Stimulated activated CD8-positive, alpha-beta memory T cell treated with anti-CD3 and anti-CD28 coated beads, Interleukin-7, amount 100 ng/mL, for 48 hours (primary cell): ENCODE data around the gene C11orf21.
"Not testable (repeated sequence)": the region's sequence is repeated elsewhere in the genome, so short reads cannot be mapped to it uniquely, and the experiment has no call there.

Experiments
- DNase-seq, 2 donors: peaks; one replicate each; pipeline ENCODE4 v3.0.0-alpha.2; 2020; ENCODE audit warnings: low read depth in 1 of 2; ENCODE audit errors: extremely low read depth in 1 of 2

Gene C11orf21

DNA sequence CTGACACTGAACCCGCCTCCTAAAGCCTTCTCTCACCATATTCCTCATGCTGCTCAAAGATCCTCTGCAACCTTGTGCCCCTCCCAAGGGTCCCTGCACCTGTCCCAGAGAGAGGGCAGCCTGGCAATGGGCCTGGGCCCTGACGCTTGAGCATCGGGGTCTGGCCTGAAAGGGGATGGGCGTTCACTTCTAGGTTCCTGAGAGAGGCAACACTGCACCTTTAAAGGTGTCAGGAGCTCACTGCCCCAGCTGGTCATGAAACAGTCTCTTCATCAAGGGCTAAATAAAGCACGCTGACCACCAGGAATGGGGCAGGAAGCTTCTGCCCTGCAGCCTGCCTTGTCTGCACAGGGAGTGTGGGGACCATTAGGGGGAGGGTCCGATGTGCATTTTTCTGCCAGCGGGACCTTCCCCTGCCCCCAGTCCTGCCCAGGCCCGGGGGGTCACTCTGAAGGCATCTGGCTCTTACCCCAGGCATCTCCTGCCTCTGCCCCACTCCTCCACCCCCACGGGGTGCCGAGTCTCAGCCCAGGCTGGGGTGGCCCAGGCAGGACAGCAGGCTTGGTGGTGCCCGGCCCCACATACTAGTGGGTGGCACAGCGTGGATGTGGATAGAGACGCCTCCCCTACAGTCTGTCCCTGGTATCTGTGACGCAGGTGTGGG lies 3.5 kb downstream of the C11orf21 start:
- DNase-seq: no peak

DNA sequence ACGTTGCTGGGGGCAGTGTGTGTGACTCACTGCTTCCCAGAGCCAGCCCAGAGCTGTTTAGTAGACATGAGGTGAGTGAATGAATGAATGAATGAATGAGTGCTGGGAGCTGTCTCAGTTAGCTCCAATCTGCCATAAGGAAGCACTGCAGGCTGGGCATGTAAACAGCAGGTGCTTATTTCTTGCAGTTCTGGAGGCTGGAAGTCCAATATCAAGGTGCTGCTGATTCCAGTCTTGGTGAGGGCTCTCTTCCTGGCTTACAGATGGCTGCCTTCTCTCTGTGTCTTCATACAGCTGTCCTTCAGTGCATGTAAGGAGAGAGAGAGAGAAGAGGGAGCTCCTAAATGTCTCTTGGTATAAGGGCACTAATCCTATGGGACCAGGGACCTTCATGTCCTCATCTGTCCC lies 4.1 kb downstream of the C11orf21 start:
- DNase-seq: no peak

DNA sequence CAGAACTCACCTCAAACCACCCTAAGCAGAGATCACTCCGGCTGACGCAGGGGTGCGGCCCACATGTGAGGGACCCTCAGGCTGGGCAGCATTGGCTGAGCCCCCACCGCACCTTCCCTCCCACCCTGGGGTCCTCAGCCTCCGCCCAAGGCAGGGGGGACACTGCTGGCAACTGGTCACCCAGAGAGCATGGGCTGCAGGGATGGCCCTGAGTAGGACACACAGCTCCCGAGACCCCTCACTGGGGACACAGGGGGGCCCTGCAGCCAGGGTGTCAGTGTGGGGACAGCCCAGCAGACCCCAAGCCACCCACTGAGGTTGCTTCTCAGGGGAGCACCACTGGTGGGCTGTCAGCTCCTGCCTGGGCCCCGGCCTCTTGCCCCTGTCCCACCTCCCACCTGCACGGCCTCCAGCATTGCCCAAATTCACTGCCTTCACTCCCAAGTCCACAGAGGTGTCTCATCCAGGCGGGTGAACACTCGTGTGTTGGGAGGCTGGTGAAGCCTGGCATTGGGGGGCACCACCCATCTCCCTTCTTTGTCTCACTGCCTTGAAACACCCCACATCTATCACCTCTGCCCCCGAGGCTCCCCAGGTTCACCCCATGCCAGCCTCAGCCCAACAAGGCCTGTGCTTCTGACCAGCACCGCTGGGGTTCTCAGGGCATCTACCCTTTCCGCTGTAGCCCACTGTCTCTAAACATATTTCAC lies 4.7 kb downstream of the C11orf21 start:
- no peak for DNase-seq

DNA sequence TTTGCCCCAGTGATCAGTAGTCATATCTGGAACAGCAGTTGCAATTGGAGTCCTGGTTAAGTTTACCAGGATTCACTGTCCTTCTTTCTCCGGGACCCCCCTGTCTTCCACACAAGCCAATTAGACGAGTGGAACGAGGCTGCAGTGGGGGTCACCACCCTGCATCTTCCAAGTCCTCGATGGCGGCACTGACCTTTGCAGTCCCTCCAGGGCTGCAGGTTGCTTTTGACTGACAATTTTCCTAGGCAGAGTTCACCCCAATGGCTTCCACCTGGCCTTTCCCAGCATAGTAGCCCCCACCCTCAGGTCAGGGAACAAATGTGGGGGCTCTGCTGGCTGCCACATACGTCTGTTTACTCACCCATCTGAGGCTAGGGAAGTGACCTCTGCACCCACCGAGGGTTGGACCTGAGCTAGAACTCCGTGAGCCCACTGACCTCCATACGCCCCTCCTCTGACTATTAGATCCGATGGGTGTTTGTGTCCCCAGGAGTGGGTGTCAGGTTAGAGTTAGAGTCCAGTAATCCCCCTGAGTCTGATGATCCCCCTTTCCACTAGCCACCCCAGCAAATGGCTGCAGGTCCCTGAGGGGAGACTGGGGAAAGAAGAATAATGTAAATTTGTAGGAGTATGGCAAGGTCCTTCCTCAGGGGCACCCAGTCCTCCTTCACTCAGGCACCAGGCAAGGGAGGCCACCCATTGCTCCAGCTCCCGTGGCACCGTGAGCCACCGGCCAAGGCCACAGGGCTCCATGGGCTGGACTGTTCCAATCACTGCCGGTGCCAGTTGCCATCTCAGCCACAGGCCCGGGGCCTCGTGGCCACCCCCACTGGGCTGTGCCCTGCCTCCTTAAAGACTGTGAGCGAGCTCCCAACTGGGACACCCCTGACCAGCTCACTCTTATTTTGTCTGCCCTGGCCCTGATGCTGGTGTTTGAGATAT lies 5.5 kb downstream of the C11orf21 start:
- DNase-seq: no peak

DNA sequence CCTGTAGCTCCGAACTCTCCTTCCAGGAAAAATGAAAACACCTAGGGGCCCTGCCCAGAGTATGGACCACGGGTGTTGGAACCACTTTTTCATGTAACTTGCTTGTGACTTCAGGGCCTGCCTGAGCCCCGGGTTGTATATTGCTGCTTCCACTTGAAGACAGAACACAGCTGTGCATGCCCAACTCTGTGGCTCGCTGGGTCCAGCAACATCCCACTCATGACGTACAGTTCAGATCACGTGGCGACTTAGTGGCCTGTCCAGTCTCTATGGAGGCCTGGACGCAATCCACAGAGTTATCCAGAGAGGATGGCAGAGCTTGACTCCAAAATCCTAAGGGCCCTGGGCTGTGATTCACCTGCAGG lies 6.8 kb downstream of the C11orf21 start:
- DNase-seq: no peak

DNA sequence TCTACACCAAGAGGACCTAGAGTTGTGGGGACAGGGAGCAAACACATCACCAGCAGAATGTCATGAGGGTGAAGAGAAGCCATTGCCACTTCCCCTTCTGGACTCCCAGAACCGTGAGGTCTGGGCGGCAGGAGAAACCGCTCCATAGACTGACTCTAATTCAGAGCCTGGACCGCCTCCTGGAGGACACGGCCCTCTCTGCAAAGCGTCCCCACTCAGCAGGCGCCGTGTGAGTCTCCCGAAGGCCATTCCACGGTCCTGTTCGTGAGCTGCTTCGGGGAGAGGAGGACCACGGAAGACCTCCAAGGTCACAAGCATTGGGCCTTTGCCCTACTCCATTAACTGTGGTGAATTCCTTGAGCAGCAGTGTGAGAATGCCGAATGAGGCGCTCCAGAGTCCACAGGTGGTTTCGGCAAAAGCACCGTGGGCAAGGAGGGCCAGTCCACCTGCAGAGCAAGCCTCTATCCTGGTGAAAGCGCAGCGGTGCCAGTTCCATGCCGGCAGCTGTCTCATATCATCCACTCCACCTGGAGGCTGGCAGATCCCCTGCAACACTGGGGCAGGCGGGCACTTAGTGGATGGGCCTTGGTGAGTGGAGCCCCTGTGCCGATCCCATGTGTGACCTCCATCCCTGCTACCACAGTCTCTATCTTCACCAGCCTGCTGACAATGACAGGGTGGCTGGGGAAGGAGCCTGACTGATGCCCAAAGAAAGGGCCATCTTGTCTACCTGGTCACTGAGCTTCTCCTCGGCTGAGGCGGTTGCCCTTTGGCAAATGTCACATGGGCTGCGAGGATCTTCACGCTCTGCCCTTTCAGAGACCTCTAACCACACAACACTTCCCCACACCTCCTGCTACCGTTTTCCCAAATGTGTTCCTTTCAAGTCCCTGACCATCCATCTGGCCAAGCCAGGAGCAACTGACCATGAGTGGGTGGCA lies 7.5 kb downstream of the C11orf21 start:
- no peak for DNase-seq

DNA sequence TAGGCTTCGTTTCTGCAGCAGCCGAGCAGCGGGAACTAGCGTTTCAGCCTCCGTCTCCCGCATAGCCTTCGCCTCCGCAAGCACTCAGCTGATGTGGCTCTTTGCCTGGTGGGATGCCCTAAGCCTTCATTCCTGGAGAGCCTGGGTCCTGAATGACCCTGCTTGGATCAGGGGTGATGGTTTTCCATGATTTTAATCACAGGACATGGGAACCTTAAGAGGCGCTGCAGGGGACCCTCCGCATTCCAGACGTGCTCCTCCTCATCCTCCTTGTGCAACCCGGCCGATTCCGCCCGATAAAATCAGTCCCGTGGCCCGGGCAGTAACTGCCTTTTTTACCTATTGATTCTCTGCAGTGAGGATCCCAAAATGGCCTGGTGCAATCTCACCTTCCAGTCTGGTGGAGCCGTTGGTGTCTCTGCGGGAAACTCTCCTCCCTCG lies 8.2 kb downstream of the C11orf21 start:
- DNase-seq: no peak

DNA sequence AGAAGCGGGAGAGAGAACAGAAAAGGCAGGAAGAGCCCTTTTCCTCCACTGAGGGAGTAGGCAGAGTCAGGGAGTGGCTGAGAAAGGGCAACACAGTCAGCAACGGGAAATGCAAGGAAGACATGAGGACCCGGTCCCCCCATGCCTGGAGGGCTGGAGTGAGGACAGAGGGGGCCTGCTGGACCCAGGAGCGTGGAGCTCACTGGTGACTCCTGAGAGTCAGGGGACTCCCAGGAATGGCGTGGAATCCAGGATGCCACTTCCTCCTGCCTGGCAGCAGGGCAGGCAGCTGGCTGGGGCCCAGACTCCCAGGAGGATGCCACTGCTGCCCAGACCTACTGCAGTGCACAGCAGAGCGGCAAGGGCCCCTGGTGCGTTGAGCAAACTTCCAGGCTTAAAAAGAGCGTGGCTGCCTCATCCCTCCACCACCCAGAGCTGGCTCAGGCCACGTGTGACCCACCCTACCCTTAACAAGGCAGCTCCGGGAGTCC lies 11.3 kb downstream of the C11orf21 start:
- DNase-seq: no peak

DNA sequence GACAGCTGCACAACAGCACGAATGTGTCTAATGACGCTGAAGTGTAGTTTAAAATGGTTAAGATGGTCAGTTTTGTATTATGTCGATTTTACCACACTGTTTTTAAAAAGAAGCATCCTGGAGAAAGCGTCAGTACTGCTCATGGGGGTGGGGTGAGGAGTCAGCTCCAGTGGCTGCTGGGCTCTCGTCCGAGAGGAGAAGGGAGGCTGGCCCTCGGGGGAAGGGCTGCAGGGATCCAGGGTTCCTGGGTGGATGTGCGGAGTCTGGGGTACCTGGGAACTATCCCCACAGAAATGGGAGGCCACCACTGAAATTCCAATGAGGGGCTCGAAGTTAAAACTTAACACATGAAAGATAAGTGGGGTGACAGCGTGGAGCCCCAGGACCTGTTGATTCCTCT lies 11.9 kb downstream of the C11orf21 start:
- no peak for DNase-seq

DNA sequence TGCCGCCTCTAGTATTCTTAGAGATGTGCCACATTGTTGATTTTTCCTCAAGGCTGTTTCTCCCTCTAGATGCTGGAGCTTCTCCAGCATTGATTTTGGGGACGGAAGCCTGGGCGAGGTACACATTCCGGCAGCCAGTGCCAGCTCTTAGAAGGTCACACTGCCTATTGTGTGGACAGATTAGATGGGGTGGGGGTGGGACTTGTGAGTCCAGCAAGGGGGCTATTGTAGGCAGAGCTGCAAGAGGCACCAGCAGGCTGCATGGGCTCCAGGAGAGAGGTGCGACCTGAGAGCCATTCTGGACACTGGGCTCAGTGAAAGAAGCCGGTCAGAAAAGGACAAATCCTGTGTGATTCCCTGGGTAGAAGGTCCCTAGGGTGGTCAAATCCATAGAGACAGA lies 12.4 kb downstream of the C11orf21 start:
- no peak for DNase-seq

DNA sequence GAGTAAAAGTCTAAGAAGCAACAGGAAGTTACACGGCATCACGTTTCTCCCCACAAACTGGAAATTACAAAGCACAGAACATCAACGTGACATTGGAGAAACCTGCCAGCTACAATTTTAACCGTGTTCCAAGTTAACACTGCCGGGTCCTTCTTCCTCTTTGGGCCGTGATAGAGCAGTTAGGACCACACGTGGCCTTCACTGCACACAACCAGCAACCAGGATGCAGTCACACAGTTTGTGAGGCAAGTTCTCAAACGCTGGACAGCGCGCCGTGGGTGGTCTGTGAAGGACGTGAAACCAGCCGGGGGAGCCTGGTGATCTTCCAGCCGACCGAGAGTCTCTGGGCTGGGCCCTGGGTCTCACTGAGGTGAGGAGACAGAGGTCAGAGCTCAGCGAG lies 14.6 kb downstream of the C11orf21 start:
- DNase-seq: no peak

DNA sequence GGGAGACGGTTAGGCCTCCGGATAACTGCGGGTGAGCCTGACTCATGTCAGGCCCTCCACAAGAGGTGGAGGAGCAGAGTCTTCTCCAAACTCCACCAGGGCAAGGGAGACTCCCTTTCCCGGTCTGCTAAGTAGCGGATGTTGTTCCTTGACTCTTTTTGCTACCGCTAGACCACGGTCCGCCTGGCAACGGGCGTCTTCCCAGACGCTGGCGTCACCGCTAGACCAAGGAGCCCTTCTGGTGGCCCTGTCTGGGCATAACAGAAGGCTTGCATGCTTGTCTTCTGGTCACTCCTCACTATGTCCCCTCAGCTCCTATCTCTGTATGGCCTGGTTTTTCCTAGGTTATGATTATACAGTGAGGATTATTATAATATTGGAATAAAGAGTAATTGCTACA lies 15.4 kb downstream of the C11orf21 start:
- not testable (repeated sequence) for DNase-seq

DNA sequence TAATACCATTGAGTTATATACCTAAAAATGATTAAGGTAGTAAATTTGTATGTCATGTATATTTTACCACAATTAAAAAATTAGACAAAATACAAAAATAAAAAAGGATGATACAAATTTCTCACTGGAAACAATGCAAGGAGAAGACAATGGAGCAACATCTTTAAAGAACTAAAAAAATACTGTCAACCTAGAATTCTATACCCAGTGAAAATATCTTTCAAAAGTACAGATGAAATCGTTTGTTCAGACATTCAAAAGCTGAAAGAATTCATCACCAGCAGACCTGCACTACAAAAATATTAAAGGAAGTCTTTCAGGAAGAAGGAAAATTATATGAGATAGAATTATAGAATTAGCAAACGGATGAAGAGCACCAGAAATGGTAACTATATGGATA lies 21.5 kb downstream of the C11orf21 start:
- no peak for DNase-seq

DNA sequence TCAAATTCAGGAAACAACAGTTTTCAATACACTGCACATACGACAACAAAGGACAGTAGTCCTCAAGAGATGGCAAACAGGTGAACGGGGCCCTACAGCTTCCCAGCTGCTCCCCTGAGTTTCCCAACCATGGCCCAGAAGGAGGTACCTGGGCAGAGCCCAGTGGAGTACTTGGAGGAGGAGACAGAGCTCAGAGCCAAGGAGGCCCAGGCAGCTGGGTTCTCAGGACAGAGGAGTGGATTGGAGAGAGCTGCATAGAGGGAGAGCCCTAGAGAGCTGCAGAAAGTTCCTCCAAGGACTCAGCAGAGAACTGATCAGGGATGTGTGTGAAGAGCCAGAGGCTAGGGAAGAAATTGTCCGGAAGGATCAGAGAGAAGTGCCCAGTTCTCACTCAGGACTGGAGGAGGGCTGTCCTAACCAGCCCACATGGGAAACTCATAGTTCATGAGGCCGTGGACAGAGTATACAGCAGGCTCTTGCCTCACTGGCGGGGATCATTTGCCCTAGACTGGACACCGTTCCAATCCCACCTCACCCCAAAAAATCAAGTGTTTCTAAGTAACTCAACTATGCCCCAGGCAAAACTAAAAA lies 23.7 kb downstream of the C11orf21 start:
- DNase-seq: no peak

DNA sequence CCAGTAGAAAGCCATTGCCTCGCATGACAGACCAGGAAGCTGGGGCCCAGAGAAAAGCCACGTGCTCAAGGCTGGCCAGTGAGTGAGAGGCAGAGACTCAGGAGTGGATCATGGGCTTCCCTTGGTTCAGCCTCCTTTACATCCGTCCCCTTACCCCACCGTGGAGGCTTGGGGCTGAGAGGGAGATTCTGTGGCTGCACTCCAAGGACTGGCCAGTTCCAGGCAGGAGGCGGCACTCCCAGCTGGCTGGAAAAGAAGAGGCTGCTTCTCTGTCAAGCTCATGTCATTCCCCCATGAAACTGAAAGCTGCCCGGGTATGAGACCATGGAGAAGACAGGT lies 24.7 kb downstream of the C11orf21 start:
- DNase-seq: no peak

DNA sequence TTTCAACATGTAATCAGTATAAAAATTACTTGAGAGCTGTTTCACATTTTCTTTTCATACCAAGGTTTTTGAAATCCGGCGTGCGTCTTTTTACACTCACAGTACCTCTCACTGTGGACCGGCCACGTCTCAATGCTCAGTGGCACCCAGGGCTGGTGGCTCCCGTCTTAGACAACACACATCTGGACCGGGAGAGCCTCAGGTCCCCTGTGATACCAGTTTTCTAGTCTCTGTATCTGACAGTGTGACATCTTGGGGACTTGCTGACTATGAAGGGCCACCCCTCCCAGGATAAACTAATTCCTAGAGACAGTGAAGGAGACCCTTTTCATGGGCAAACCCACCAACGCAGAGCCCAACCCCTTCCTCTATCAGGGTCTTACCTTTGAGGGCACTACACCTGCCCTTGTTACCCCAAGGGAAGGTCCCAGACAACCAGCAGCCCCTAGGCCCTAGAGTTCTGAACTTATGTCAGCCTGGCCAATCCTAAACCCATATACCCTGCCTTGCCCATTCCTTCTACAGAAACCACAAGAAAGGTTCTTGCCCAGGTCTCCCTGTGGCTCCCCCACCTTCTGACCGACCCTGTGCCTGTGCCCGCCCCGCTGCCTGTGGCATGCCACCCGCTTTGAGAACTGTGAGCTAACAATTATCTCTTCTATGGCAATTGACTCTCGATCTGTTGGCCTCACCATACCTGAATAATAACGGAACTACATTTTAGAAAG lies 25.3 kb downstream of the C11orf21 start:
- no peak for DNase-seq

DNA sequence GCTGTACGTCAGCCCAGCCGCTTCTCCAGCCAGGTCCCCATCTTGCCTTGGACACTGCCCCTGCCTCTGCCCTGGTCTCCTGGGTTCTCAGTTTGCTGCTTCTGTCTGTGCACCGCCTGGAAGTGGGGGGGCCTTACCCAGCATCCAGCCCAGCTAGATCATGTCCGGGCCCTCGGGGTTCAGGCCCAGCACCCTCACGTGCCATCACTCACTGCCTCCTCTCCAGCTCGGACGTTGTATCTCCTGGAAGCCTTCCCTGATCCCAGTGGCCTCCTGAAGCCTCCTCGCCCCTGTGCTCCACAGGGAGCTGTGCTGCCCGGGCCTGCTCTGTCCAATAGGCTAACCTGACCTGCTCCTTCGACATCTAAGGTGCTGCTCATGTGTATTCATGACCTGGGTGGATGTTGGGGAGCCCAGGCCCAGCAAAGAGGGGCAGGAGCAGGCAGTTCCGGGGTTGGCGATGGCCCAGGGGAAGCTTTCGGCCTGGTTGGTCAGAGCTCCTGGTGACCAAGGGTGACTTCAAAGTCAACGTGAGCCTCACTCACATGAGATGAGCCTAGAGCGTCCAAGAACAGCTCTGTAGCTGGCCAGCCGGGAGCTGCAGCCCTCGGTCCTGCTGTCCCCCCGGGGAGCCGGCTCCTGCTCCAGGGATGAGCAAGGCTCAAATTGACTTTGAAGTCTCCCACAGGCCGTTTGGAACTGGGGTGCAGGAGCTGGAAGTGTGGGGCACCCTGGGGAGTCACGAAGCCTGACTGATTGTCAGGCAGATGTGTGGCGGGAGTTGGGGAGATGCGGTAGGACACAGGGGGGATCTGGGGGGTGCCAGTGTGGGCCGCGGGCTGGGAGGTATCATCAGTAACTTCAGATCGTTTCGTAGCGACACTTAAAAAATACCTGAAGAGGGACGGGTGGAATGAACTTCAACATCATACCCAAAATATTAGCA lies 26.1 kb downstream of the C11orf21 start:
- no peak for DNase-seq

DNA sequence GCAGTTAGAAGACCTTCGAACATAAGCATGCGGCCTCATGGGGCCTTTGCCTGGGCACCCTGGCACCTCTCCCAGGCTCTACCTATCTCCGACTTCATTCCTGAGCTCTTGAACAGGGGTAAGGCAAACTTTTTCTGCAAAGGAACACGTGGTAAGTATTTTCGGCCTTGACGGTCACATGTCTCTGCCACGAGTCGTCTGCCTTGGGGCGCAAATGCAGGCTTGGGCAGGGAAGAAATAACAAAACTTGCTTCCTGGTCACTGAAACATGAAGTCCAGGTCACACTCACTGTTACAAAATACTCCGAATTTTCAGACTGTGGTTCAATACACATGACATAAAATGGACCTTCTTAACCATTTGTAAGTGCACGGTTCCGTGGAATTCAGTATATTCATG lies 27.9 kb downstream of the C11orf21 start:
- DNase-seq: no peak
